Measurements from ENCODE around the gene RASAL1.
A peak's percentile ranks its signal among the peaks of the same experiment; 100 is the strongest.

Gene RASAL1

DNA sequence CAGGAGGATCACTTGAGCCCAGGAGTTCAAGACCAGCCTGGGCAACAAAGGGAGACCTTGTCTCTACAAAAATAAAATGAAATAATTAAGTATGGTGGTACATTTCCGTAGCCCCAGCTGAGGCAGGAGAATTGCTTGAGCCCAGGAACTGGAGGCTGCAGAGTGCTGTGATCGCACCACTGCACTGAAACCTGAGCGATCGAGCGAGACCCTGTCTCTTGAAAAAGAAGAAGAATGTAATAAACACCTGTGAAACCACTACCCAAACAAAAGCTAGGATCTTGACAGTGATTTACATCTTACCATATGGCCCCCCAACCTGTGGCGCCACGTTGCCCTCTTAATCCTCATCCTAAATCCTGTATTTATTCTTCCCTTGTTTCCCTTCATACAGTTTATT, 84.8 kb downstream of the RASAL1 start:
- TF ChIP-seq, protein P1, sequence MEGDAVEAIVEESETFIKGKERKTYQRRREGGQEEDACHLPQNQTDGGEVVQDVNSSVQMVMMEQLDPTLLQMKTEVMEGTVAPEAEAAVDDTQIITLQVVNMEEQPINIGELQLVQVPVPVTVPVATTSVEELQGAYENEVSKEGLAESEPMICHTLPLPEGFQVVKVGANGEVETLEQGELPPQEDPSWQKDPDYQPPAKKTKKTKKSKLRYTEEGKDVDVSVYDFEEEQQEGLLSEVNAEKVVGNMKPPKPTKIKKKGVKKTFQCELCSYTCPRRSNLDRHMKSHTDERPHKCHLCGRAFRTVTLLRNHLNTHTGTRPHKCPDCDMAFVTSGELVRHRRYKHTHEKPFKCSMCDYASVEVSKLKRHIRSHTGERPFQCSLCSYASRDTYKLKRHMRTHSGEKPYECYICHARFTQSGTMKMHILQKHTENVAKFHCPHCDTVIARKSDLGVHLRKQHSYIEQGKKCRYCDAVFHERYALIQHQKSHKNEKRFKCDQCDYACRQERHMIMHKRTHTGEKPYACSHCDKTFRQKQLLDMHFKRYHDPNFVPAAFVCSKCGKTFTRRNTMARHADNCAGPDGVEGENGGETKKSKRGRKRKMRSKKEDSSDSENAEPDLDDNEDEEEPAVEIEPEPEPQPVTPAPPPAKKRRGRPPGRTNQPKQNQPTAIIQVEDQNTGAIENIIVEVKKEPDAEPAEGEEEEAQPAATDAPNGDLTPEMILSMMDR (IDR thresholded peaks at IDR 0.05; ENCODE audit: low read depth, low read length, missing control alignments) = no peak
- DNase-seq (ENCODE audit: extremely low read depth, low read depth) = no peak
- H3K4me3 ChIP-seq (replicated peaks; ENCODE audit: low read depth, low read length) = no peak overlapping the region

DNA sequence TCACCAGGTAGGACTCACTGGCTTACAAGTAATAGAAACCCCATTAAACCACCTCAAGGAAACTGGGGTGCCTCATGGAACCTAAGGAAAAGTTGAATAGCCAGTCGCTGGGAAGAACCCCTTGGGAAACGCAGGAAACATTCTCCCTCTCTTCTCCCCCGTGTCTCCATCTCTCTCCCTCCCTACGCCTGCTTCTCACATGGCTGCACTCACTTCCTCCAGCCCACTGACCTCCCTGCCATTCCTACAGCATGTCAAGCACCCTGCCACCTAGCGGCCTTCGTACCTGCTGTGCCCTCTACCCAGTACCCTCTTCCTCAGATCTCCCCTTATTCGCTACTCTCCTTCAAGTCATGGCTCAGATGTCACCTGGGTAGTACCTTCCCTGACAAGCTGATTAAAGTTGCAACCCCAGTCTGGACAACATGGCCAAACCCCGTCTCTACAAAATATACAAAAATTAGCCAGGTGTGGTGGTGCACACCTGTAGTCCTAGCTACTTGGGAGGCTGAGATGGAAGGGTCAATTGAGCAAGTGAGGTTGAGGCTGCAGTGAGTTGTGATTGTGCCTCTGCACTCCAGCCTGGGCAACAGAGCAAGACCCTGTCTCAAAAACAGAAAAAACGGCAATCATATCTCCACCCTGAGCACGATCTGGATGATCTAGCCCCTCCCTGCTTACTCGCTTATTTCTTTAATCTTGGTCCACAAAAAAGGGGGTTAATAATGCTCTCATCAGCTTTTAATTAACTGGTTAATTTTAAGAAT, 85.4 kb downstream of the RASAL1 start:
- DNase-seq (ENCODE audit: extremely low read depth, low read depth) = no peak
- no peak overlapping the region for H3K4me3 ChIP-seq (replicated peaks; ENCODE audit: low read depth, low read length)
- TF ChIP-seq, protein P1 (IDR thresholded peaks at IDR 0.05; ENCODE audit: low read depth, low read length, missing control alignments) = peak; percentile 50

All from HFF-Myc (cell line).